ENCODE data around the gene DGCR2. TPM values are rescaled to one million over a fixed set of nuclear protein-coding genes. Genes with fewer than 3 reads are reported as not detected.
"Not testable (repeated sequence)": the region's sequence is repeated elsewhere in the genome, so short reads cannot be mapped to it uniquely, and the experiment has no call there.

DGCR2 gene
- total RNA-seq, 1 experiment from 2014 or later = 42.9 TPM

GRCh38 chr22:19001204-19001603, 121.0 kb downstream of the DGCR2 start:
- CTCF ChIA-PET = no interaction called here
- H3K4me1 ChIP-seq (ENCODE audit: control insufficient read depth in 1 of 2, insufficient read depth in 2 of 2, low read length in 2 of 2) = no peaks in the 10 kb centered on the region
- H3K4me2 ChIP-seq (ENCODE audit: low read length) = no peak overlapping the region
- H3K27ac ChIP-seq (ENCODE audit: low read depth, low read length) = no peak overlapping the region
- intact Hi-C loops (cut with micrococcal nuclease) = no loop called here
- ATAC-seq (no peak), DNase-seq (ENCODE audit: low read depth, low spot score) (no peak)
- POLR2A ChIA-PET = no interaction called here
- no TSS peak for BruUV-seq (replicated peaks)
- H3K79me2 ChIP-seq (ENCODE audit: insufficient read depth, low read length) = no peaks in the 10 kb centered on the region
- H3K9ac ChIP-seq (ENCODE audit: low read length) = no peak overlapping the region
- TF ChIP-seq TCF7L2 (IDR thresholded peaks at IDR 0.05; ENCODE audit: borderline replicate concordance, extremely low read depth, insufficient read depth, insufficient read length) (no peak), ZNF274 (IDR thresholded peaks at IDR 0.05; ENCODE audit: low read depth, low read length) (no peak), REST (IDR thresholded peaks at IDR 0.05; ENCODE audit: low read depth) (no peak), MAX (IDR thresholded peaks at IDR 0.05) (no peak), YY1 (IDR thresholded peaks at IDR 0.05; ENCODE audit: extremely low read depth, insufficient replicate concordance, low read depth, low read length) (no peak), CEBPB (IDR thresholded peaks at IDR 0.05; ENCODE audit: low read depth) (no peak), ZBTB33 (IDR thresholded peaks at IDR 0.05; ENCODE audit: extremely low read depth, insufficient replicate concordance, low read length) (no peak), SP1 (IDR thresholded peaks at IDR 0.05; ENCODE audit: low read depth) (no peak), CTCF (IDR thresholded peaks at IDR 0.05 in 2 of 3, conservative IDR thresholded peaks at IDR 0.05 in 1 of 3; ENCODE audit: borderline replicate concordance in 1 of 3, insufficient read depth in 1 of 3, low read depth in 2 of 3, low read length in 2 of 3) (no peak), ATF3 (IDR thresholded peaks at IDR 0.05) (no peak), CBX3 (IDR thresholded peaks at IDR 0.05; ENCODE audit: low read depth) (no peak), ZFX (IDR thresholded peaks at IDR 0.05) (no peak)
- H3K36me3 ChIP-seq (ENCODE audit: control insufficient read depth in 1 of 2, insufficient read depth in 2 of 2, low read length in 2 of 2) = no peaks in the 10 kb centered on the region
- H3K27me3 ChIP-seq (ENCODE audit: insufficient read depth, low read length) = peaks cover 9% of the 10 kb centered on the region; the same call in 1 of the 2 replicates
- H3K9me3 ChIP-seq (ENCODE audit: control insufficient read depth in 1 of 2, insufficient read depth in 1 of 2, low read depth in 1 of 2, low read length in 2 of 2) = no peaks in the 10 kb centered on the region
- no peak overlapping the region for H2AFZ ChIP-seq (ENCODE audit: low read depth, low read length, poor library complexity, severe bottlenecking)
- no peak overlapping the region for H3K4me3 ChIP-seq (replicated peaks in 1 of 2; ENCODE audit: low read depth in 1 of 2, low read length in 2 of 2)
- no peaks in the 10 kb centered on the region for H3K9me2 ChIP-seq (ENCODE audit: insufficient read depth)
- RAD21 ChIA-PET (ENCODE audit: low non-redundant PET in 1 of 2, low total read pairs in 2 of 2, uncharacterized antibody in 2 of 2, unreplicated experiment in 2 of 2) = no interaction called here
- no peaks in the 10 kb centered on the region for H4K20me1 ChIP-seq (ENCODE audit: insufficient read depth)

GRCh38 chr22:19000106-19000505, 122.1 kb downstream of the DGCR2 start:
- CTCF ChIA-PET; H3K4me2 ChIP-seq (ENCODE audit: low read length); H3K27ac ChIP-seq (ENCODE audit: low read depth, low read length); H3K9me2 ChIP-seq (ENCODE audit: insufficient read depth); POLR2A ChIA-PET; H3K4me1 ChIP-seq (ENCODE audit: control insufficient read depth in 1 of 2, insufficient read depth in 2 of 2, low read length in 2 of 2); H2AFZ ChIP-seq (ENCODE audit: low read depth, low read length, poor library complexity, severe bottlenecking); BruUV-seq (replicated peaks); H3K27me3 ChIP-seq (ENCODE audit: insufficient read depth, low read length); H3K79me2 ChIP-seq (ENCODE audit: insufficient read depth, low read length); RAD21 ChIA-PET (ENCODE audit: low non-redundant PET in 1 of 2, low total read pairs in 2 of 2, uncharacterized antibody in 2 of 2, unreplicated experiment in 2 of 2); H3K9ac ChIP-seq (ENCODE audit: low read length); H3K36me3 ChIP-seq (ENCODE audit: control insufficient read depth in 1 of 2, insufficient read depth in 2 of 2, low read length in 2 of 2); H3K9me3 ChIP-seq (ENCODE audit: control insufficient read depth in 1 of 2, insufficient read depth in 1 of 2, low read depth in 1 of 2, low read length in 2 of 2); H3K4me3 ChIP-seq (replicated peaks in 1 of 2; ENCODE audit: low read depth in 1 of 2, low read length in 2 of 2); ATAC-seq; intact Hi-C loops (cut with micrococcal nuclease); H4K20me1 ChIP-seq (ENCODE audit: insufficient read depth); DNase-seq (ENCODE audit: low read depth, low spot score): not testable (repeated sequence)
